ENCODE measurements around the gene TXNDC8.

Gene TXNDC8

DNA sequence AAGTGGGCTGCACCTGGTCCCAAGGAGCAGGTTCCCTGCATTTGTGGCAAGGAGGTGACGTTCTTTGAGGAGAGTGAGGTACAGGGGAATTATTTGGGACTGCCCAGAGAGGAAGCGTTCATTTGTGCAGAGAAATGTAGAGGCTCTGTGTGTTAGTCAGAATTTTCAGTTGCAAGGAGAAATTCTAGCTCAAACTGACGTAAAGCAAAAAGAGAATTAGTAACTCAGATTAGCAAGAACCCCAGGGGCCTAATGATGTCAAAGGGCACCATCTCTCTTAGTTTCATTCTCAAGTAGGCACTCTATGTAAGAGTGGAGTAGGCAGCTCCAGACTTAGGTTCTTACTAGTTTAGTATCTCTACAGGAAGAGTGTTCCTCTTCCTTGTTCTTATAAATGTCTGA, 79.0 kb downstream of the TXNDC8 start:
- TF ChIP-seq OSR1 (CRISPR knock-in tag; IDR thresholded peaks at IDR 0.05): no peak
- TF ChIP-seq RARB (CRISPR knock-in tag; IDR thresholded peaks at IDR 0.05): no peak
- no peak for TF ChIP-seq ISL1 (CRISPR knock-in tag; IDR thresholded peaks at IDR 0.05)
- ATAC-seq: no peak

GRCh38 chr9:110257956-110258355, 79.7 kb downstream of the TXNDC8 start:
- no peak for ATAC-seq
- TF ChIP-seq TSHZ2 (CRISPR knock-in tag; IDR thresholded peaks at IDR 0.05) (no peak), OSR1 (CRISPR knock-in tag; IDR thresholded peaks at IDR 0.05) (no peak), PATZ1 (CRISPR knock-in tag; IDR thresholded peaks at IDR 0.05; ENCODE audit: borderline replicate concordance) (no peak), RARB (CRISPR knock-in tag; IDR thresholded peaks at IDR 0.05) (no peak), BACH2 (CRISPR knock-in tag; IDR thresholded peaks at IDR 0.05; ENCODE audit: borderline replicate concordance) (no peak), GLIS3 (CRISPR knock-in tag; IDR thresholded peaks at IDR 0.05) (no peak), ZNF565 (CRISPR knock-in tag; conservative IDR thresholded peaks at IDR 0.05; ENCODE audit: low read depth) (no peak), PPARA (CRISPR knock-in tag; IDR thresholded peaks at IDR 0.05; ENCODE audit: borderline replicate concordance) (no peak), ISL1 (CRISPR knock-in tag; IDR thresholded peaks at IDR 0.05) (no peak), ZNF8 (CRISPR knock-in tag; IDR thresholded peaks at IDR 0.05) (no peak), TCF4 (CRISPR knock-in tag; IDR thresholded peaks at IDR 0.05; ENCODE audit: borderline replicate concordance) (no peak), ZC3H10 (CRISPR knock-in tag; IDR thresholded peaks at IDR 0.05) (no peak), SNAI2 (CRISPR knock-in tag; IDR thresholded peaks at IDR 0.05) (no peak)
- TF ChIP-seq, protein P1, sequence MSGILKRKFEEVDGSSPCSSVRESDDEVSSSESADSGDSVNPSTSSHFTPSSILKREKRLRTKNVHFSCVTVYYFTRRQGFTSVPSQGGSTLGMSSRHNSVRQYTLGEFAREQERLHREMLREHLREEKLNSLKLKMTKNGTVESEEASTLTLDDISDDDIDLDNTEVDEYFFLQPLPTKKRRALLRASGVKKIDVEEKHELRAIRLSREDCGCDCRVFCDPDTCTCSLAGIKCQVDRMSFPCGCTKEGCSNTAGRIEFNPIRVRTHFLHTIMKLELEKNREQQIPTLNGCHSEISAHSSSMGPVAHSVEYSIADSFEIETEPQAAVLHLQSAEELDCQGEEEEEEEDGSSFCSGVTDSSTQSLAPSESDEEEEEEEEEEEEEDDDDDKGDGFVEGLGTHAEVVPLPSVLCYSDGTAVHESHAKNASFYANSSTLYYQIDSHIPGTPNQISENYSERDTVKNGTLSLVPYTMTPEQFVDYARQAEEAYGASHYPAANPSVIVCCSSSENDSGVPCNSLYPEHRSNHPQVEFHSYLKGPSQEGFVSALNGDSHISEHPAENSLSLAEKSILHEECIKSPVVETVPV (CRISPR knock-in tag; IDR thresholded peaks at IDR 0.05): no peak

DNA sequence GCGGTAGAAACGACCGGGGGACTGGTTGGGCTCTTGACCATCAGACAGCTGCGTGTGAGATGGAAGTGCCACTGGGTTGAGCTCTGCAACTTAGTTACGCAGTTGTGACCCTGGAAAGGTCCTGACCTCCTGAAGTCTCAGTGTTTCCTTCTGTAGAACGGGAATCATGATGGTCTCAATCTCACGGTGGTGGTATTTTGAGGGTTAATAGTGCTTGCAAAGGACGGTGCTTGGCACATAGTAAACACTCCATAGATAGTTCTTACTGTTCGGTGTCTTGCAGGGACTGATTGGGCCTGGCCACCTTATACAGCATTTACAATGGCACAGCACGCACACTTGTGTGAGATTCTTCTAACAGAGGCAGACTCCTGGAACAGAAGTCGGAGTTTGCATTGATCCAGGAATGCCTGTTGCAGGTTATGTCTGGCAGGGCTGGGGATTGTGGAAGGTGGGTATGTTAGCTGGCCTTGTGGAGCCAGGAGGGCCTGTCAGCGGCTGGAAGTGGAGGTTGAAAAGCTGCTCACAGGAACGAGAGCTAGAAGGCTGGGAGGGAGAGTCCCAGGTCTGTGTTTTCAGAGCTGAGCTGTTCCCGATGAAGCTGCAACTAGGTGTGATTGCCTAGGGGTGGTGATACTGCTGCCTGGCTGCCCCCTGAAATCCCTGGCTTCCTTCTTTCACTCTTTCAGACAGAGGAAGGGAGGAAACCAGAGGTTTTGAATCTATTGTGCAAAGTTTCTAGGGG, 80.4 kb downstream of the TXNDC8 start:
- TF ChIP-seq CSDC2 (CRISPR knock-in tag; IDR thresholded peaks at IDR 0.05) (no peak), PPARA (CRISPR knock-in tag; IDR thresholded peaks at IDR 0.05; ENCODE audit: borderline replicate concordance) (no peak), TSHZ2 (CRISPR knock-in tag; IDR thresholded peaks at IDR 0.05) (no peak), ZNF565 (CRISPR knock-in tag; conservative IDR thresholded peaks at IDR 0.05; ENCODE audit: low read depth) (no peak), GLIS3 (CRISPR knock-in tag; IDR thresholded peaks at IDR 0.05) (no peak), ZNF8 (CRISPR knock-in tag; IDR thresholded peaks at IDR 0.05) (no peak), ZFP3 (CRISPR knock-in tag; IDR thresholded peaks at IDR 0.05) (no peak), BACH2 (CRISPR knock-in tag; IDR thresholded peaks at IDR 0.05; ENCODE audit: borderline replicate concordance) (no peak), ZNF70 (CRISPR knock-in tag; IDR thresholded peaks at IDR 0.05) (no peak), ZFP30 (CRISPR knock-in tag; IDR thresholded peaks at IDR 0.05) (no peak), CREB5 (CRISPR knock-in tag; IDR thresholded peaks at IDR 0.05; ENCODE audit: low read depth) (no peak), TCF4 (CRISPR knock-in tag; IDR thresholded peaks at IDR 0.05; ENCODE audit: borderline replicate concordance) (no peak), ISL1 (CRISPR knock-in tag; IDR thresholded peaks at IDR 0.05) (no peak), ESRRG (CRISPR knock-in tag; IDR thresholded peaks at IDR 0.05) (no peak), PATZ1 (CRISPR knock-in tag; IDR thresholded peaks at IDR 0.05; ENCODE audit: borderline replicate concordance) (no peak), OSR1 (CRISPR knock-in tag; IDR thresholded peaks at IDR 0.05) (no peak), ARNTL (CRISPR knock-in tag; IDR thresholded peaks at IDR 0.05; ENCODE audit: borderline replicate concordance, low read depth) (no peak)
- TF ChIP-seq, protein P2, sequence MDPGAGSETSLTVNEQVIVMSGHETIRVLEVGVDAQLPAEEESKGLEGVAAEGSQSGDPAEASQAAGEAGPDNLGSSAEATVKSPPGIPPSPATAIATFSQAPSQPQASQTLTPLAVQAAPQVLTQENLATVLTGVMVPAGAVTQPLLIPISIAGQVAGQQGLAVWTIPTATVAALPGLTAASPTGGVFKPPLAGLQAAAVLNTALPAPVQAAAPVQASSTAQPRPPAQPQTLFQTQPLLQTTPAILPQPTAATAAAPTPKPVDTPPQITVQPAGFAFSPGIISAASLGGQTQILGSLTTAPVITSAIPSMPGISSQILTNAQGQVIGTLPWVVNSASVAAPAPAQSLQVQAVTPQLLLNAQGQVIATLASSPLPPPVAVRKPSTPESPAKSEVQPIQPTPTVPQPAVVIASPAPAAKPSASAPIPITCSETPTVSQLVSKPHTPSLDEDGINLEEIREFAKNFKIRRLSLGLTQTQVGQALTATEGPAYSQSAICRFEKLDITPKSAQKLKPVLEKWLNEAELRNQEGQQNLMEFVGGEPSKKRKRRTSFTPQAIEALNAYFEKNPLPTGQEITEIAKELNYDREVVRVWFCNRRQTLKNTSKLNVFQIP (CRISPR knock-in tag; IDR thresholded peaks at IDR 0.05; ENCODE audit: borderline replicate concordance, low read depth): no peak
- peak; percentile 1; the same call in 2 of the 3 replicates for ATAC-seq
